CD8-positive, alpha-beta memory T cell (primary cell): ENCODE data around the gene DENND6A. TPM values are rescaled to one million over a fixed set of nuclear protein-coding genes. Genes with fewer than 3 reads are reported as not detected.

Source experiments
- polyA plus RNA-seq: library from polyadenylated mRNA; unstranded; fragments of 300-500 nt; fragmentation: Illumina TruSeq; gene quantifications from one replicate; pipeline ENCODE4 v1.2.3, GENCODE V29; 2021
- total RNA-seq, 2 experiments: library from RNA; stranded (reverse); gene quantifications; one replicate each; pipeline ENCODE4 v1.2.3, GENCODE V29; 2021

DENND6A gene
- total and polyA plus RNA-seq, 3 experiments from 2014 or later, result 12.5 to 45.0 (median 15.5) TPM

Other genes with a start within 250 kb of the DENND6A start
- under 1 TPM; 0.09 to 0.13 TPM for gene DNAH12, start 148.7 kb downstream of the DENND6A start, total RNA-seq
- gene DNAH12, start 148.7 kb downstream of the DENND6A start, polyA plus RNA-seq, result not detected
- gene PDE12, start 136.8 kb downstream of the DENND6A start, total RNA-seq, result 10 to 100 TPM; 31.6 to 33.3 TPM
- 15.5 TPM for gene PDE12, start 136.8 kb downstream of the DENND6A start, polyA plus RNA-seq
- gene ARF4, start 95.7 kb downstream of the DENND6A start, total RNA-seq, result 10 to 100 TPM; 74.4 to 78.5 TPM
- 124 TPM for gene ARF4, start 95.7 kb downstream of the DENND6A start, polyA plus RNA-seq
- gene SLMAP, start 63.2 kb upstream of the DENND6A start, total RNA-seq, result 10 to 100 TPM; 55.8 to 57.8 TPM
- 26.7 TPM for gene SLMAP, start 63.2 kb upstream of the DENND6A start, polyA plus RNA-seq